ENCODE results near the gene FBXW7. TPM values are rescaled to one million over a fixed set of nuclear protein-coding genes. Genes with fewer than 3 reads are reported as not detected.
A peak's percentile ranks its signal among the peaks of the same experiment; 100 is the strongest.

Gene FBXW7
- polyA plus RNA-seq, 5 donors = 22.3 to 41.8 (median 34.1) TPM

- no peak for DNase-seq
Observed at GRCh38 chr4:152290366-152290921, 245.4 kb downstream of the FBXW7 start.

- DNase-seq = peak; percentile 20 to 26
Observed at GRCh38 chr4:152289941-152290340, 246.0 kb downstream of the FBXW7 start.

DNA sequence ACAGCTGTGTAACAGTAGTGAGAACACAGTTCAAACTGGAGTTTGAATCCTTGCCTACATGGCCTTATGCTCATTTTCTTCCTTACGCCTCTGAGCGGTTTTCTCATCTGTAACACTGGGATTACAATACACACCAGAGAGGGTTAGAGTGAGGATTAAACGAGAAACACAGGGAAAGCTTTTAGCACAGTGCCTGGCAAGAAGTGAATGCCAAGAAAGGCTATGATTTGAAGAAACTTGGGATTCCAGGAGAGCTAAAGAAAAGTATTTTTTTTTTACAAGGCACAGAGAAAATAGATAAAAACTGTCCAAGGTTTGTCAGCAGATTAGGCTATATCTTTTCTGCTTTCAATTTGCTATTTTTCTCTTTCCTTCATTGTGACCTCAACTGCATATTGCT, 246.4 kb downstream of the FBXW7 start:
- DNase-seq = no peak

DNA sequence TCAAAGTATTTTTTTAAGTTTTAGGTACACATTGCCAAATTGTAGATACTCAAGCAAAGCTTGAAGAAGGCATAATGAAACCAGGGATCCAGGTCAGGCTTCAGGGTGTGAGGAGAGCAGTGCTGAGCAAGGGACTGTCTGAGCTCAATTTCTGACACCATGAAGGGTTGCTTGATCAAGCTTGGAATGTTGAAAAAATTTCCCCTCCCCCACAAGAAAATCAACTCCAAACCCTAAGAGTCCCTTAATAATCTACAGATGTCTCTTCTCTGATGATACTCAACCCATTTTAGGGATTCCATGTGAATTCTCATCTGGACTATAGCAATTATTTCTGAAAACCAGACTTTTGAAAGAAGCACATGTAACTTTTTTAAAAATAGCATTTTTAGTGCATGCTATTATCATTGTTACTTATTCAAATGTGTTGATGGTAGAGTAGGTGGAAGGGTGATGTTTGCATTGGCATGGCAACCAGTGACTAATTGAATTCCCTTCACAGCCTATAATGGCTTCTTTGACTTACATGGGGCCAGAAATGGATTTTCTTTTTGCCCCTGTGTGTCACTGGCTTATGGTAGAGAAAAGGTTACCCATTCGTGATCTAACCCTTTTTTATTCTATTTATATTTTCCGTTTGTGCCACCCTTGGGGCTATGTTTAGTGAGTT, 252.0 kb downstream of the FBXW7 start:
- DNase-seq = no peak

DNA sequence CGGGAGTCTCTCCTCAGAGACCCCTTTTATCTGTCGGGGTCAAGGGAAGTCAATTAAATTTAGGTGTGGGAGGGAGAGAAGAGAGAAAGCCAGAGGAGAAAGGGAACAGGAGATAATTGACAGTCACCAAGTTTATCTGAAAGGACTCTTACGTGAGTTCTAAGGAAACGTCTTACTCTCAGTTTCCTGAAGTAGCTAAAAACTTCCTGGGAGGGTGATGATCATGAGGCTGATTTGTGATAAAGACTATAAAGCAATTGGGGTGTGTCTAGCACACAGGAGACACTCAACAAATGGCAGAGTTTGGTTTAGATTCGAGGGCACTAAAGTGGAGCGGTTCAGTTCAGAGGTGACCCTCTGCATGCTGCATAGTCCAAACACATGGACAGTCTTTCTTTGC, 254.1 kb downstream of the FBXW7 start:
- no peak for DNase-seq

DNA sequence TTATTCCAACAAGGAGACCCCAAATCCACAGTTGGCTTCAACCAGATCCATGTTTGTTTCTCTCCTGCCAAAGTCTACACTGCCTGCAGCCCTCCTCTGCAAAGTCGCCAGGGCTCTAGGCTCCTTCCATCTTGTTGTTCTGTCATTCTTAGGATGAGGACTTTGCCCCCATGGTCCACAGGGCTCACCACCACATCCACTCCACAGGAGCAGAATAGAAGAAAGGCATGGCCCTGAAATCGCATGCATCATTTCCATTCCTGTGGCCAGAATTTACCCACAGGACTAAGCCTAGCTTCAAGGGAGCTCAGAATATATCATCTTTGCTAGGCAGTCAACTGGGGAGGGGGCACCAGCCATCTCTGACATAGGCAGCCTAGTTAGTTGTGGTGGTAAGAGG, 254.7 kb downstream of the FBXW7 start:
- no peak for DNase-seq

GRCh38 chr4:152279234-152279566, 256.7 kb downstream of the FBXW7 start:
- DNase-seq = no peak

- DNase-seq = peak; percentile 42 to 43
Observed at GRCh38 chr4:152278505-152279233, 257.2 kb downstream of the FBXW7 start.

GRCh38 chr4:152278172-152278504, 257.8 kb downstream of the FBXW7 start:
- DNase-seq = no peak

DNA sequence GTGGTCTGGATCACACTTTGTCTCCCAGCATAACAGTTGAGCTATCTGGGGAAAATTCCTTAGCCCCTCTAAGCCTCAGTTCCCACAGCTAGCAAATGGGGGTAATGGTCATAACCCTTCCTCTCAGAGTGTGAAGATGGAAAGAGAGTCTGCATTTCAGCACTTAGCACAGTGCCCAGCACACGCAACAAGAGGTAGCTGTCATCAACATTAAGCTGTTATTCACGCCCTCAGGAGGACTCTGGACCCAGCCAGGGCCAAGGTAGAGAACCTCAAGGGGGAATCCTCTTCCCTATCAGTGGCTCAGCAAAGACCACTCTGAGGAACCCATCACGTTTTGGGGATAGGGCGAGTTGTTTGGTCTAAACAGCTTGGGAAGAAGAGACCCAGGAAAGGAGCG, 258.6 kb downstream of the FBXW7 start:
- no peak for DNase-seq

GRCh38 chr4:152273343-152273742, 262.5 kb downstream of the FBXW7 start:
- no peak for DNase-seq

Other genes with a start within 250 kb of the FBXW7 start
- 1 to 10 TPM; 1.0 to 2.9 (median 1.8) TPM for gene TMEM154, start 143.9 kb upstream of the FBXW7 start, polyA plus RNA-seq (ENCODE audit: insufficient read depth in 1 of 5, insufficient read length in 5 of 5, low replicate concordance in 1 of 5)
- 1 to 10 TPM; 1.2 to 1.9 (median 1.5) TPM for gene TIGD4, start 243.6 kb upstream of the FBXW7 start, polyA plus RNA-seq (ENCODE audit: insufficient read depth in 1 of 5, insufficient read length in 5 of 5, low replicate concordance in 1 of 5)
- gene ARFIP1, start 243.9 kb upstream of the FBXW7 start, polyA plus RNA-seq (ENCODE audit: insufficient read depth in 1 of 5, insufficient read length in 5 of 5, low replicate concordance in 1 of 5) = 10 to 100 TPM; 41.4 to 56.6 (median 47.8) TPM